ENCODE results near the gene OLIG3.

DNA sequence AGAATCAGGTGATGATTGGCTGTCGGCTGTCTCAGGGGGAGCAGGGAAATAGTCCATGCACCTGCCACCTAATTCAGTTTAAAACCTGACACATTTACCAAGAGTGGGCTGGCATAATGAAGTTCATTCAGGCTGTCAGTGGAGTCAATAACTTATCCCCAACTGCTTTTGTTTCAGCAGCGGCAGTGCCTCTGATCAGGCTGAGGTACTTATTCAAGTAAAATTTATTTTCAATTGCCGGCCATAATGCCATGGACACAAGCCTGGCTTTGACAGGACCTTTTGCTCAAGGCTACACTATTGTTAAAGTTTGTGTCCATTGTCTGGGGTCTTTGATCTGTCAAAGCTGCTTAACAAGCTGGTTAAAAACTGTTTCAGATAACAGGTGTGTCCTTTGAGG is 20.6 kb downstream of the OLIG3 start:
- TF ChIP-seq CTCF (conservative IDR thresholded peaks at IDR 0.05; ENCODE audit: low read depth, low read length) (no peak), EZH2 (IDR thresholded peaks at IDR 0.05; ENCODE audit: borderline replicate concordance, low read depth, low read length, poor library complexity, severe bottlenecking) (no peak)
